H9 (cell line): Measurements from ENCODE around the gene FAM78B. TPM values are rescaled to one million over a fixed set of nuclear protein-coding genes. Genes with fewer than 3 reads are reported as not detected.

Experiments
- DNase-seq: peaks from one replicate; pipeline ENCODE4 v3.0.0-alpha.2; 2017
- H2AFZ ChIP-seq: one replicate; pipeline ENCODE4 v1.6.1; 2013; ENCODE audit warnings: mild to moderate bottlenecking, low read length, control low read depth, moderate library complexity
- H2AK5ac ChIP-seq: 2 replicates; pipeline ENCODE4 v1.6.1; 2013; ENCODE audit warnings: low read length, control low read depth, mixed read lengths; ENCODE audit not compliant: insufficient read length
- H2BK120ac ChIP-seq: one replicate; pipeline ENCODE4 v1.6.1; 2013; ENCODE audit warnings: low read depth, mild to moderate bottlenecking, low read length, control low read depth, inconsistent platforms; ENCODE audit not compliant: poor library complexity, severe bottlenecking
- H2BK12ac ChIP-seq: 2 replicates; pipeline ENCODE4 v1.6.1; 2013; ENCODE audit warnings: low read length, control low read depth, mixed read lengths, low read depth; ENCODE audit not compliant: insufficient read length
- H2BK15ac ChIP-seq: 2 replicates; pipeline ENCODE4 v1.6.1; 2013; ENCODE audit warnings: low read depth, low read length, control low read depth
- H2BK20ac ChIP-seq: one replicate; pipeline ENCODE4 v1.6.1; 2013; ENCODE audit warnings: low read depth, mild to moderate bottlenecking, low read length, control low read depth, inconsistent platforms; ENCODE audit not compliant: poor library complexity, severe bottlenecking
- H2BK5ac ChIP-seq: 2 replicates; pipeline ENCODE4 v1.6.1; 2013; ENCODE audit warnings: low read length, control low read depth, mixed read lengths; ENCODE audit not compliant: insufficient read length
- H3K14ac ChIP-seq: 2 replicates; pipeline ENCODE4 v1.6.1; 2013; ENCODE audit warnings: low read length, control low read depth; ENCODE audit not compliant: insufficient read depth
- H3K18ac ChIP-seq: 2 replicates; pipeline ENCODE4 v1.6.1; 2013; ENCODE audit warnings: low read depth, mild to moderate bottlenecking, mixed read lengths, low read length, control low read depth; ENCODE audit not compliant: insufficient read length
- H3K23ac ChIP-seq: 2 replicates; pipeline ENCODE4 v1.6.1; 2013; ENCODE audit warnings: low read length, control low read depth, mixed read lengths, low read depth; ENCODE audit not compliant: insufficient read length
- H3K23me2 ChIP-seq: 2 replicates; pipeline ENCODE4 v1.6.1; 2013; ENCODE audit warnings: low read depth, mild to moderate bottlenecking, mixed read lengths, low read length, control low read depth; ENCODE audit not compliant: insufficient read length, poor library complexity, severe bottlenecking
- H3K27ac ChIP-seq: 2 replicates; pipeline ENCODE4 v1.5.1; 2013; ENCODE audit warnings: low read length, control low read depth, mixed read lengths, low read depth; ENCODE audit not compliant: insufficient read length
- H3K27me3 ChIP-seq: 2 replicates; pipeline ENCODE4 v1.6.1; 2013; ENCODE audit warnings: low read length, control low read depth, inconsistent platforms; ENCODE audit not compliant: insufficient read depth
- H3K4ac ChIP-seq: 2 replicates; pipeline ENCODE4 v1.6.1; 2013; ENCODE audit warnings: low read depth, mild to moderate bottlenecking, control low read depth, inconsistent platforms, low read length, moderate library complexity
- H3K4me1 ChIP-seq: 2 replicates; pipeline ENCODE4 v1.6.1; 2013; ENCODE audit warnings: low read length, control low read depth, inconsistent platforms; ENCODE audit not compliant: insufficient read depth
- H3K4me2 ChIP-seq: 2 replicates; pipeline ENCODE4 v1.6.1; 2013; ENCODE audit warnings: low read length, control low read depth, mixed read lengths; ENCODE audit not compliant: insufficient read length, insufficient read depth
- H3K56ac ChIP-seq: 2 replicates; pipeline ENCODE4 v1.6.1; 2013; ENCODE audit warnings: low read depth, mild to moderate bottlenecking, mixed read lengths, low read length, control low read depth; ENCODE audit not compliant: insufficient read length
- H3K79me1 ChIP-seq: 2 replicates; pipeline ENCODE4 v1.6.1; 2013; ENCODE audit warnings: low read depth, mild to moderate bottlenecking, moderate library complexity, low read length, control low read depth, inconsistent platforms; ENCODE audit not compliant: insufficient read depth, poor library complexity, severe bottlenecking
- H3K79me2 ChIP-seq: 2 replicates; pipeline ENCODE4 v1.6.1; 2013; ENCODE audit warnings: low read length, control low read depth, inconsistent platforms; ENCODE audit not compliant: insufficient read depth
- H3K9ac ChIP-seq: 2 replicates; pipeline ENCODE4 v1.6.1; 2013; ENCODE audit warnings: low read length, control low read depth, mixed read lengths; ENCODE audit not compliant: insufficient read length; ENCODE audit errors: extremely low read depth
- H3K9me3 ChIP-seq: one replicate; pipeline ENCODE4 v1.6.1; 2013; ENCODE audit warnings: low read depth, low read length, inconsistent platforms; ENCODE audit not compliant: control insufficient read depth
- H3T11ph ChIP-seq: one replicate; pipeline ENCODE4 v1.6.1; 2013; ENCODE audit warnings: mild to moderate bottlenecking, low read length, control low read depth, inconsistent platforms
- H4K20me1 ChIP-seq: one replicate; pipeline ENCODE4 v1.6.1; 2013; ENCODE audit not compliant: control insufficient read depth, insufficient read length, insufficient read depth
- H4K5ac ChIP-seq: 2 replicates; pipeline ENCODE4 v1.6.1; 2013; ENCODE audit warnings: low read depth, mild to moderate bottlenecking, mixed read lengths, low read length, control low read depth; ENCODE audit not compliant: insufficient read length
- H4K8ac ChIP-seq: replicated peaks from 2 replicates; pipeline ENCODE4 v1.6.1; 2013; ENCODE audit warnings: low read length, control low read depth, mixed read lengths, low read depth; ENCODE audit not compliant: insufficient read length
- H4K91ac ChIP-seq: 2 replicates; pipeline ENCODE4 v1.6.1; 2013; ENCODE audit warnings: low read depth, mild to moderate bottlenecking, moderate library complexity, mixed read lengths, low read length, control low read depth; ENCODE audit not compliant: insufficient read length
- H3K27ac Mint-ChIP-seq, 3 experiments: 2 replicates in 2 of 3; 3 replicates in 1 of 3; pipeline ENCODE4 v1.8.0; 2020 to 2021; ENCODE audit warnings: mixed read lengths in 3 of 3, mild to moderate bottlenecking in 1 of 3, moderate library complexity in 1 of 3
- H3K27me3 Mint-ChIP-seq: 2 replicates; pipeline ENCODE4 v1.8.0; 2021; ENCODE audit warnings: low read depth, mild to moderate bottlenecking, moderate library complexity, mixed read lengths
- H3K36me3 Mint-ChIP-seq, 3 experiments: 2 replicates in 2 of 3; 3 replicates in 1 of 3; pipeline ENCODE4 v1.8.0; 2020 to 2021; ENCODE audit warnings: low read depth in 3 of 3, mixed read lengths in 3 of 3; ENCODE audit not compliant: insufficient read depth in 1 of 3
- H3K4me1 Mint-ChIP-seq, 2 experiments: 2 replicates each; pipeline ENCODE4 v1.8.0; 2020; ENCODE audit warnings: mixed read lengths in 2 of 2
- H3K4me3 Mint-ChIP-seq, 2 experiments: 2 replicates in 1 of 2; 3 replicates in 1 of 2; pipeline ENCODE4 v1.8.0; 2020 to 2021; ENCODE audit warnings: mild to moderate bottlenecking in 2 of 2, mixed read lengths in 2 of 2, moderate library complexity in 1 of 2
- H3K9me3 Mint-ChIP-seq, 2 experiments: 2 replicates in 1 of 2; 3 replicates in 1 of 2; pipeline ENCODE4 v1.8.0; 2020; ENCODE audit warnings: mild to moderate bottlenecking in 2 of 2, mixed read lengths in 2 of 2, moderate library complexity in 1 of 2
- CTCF ChIP-seq: fragments of 200-600 bp; sonication (generic); conservative IDR thresholded peaks from 3 replicates; pipeline ENCODE4 v1.8.0; 2021; ENCODE audit warnings: antibody characterized with exemption, mild to moderate bottlenecking
- WGBS: extraction: QIAGEN DNeasy Blood & Tissue Kit; methylation state at CpG from one replicate; pipeline ENCODE4 v1.1.7; 2013; ENCODE audit warnings: missing lambda C conversion rate, low lambda C conversion rate, mixed read lengths; ENCODE audit not compliant: insufficient read length; ENCODE audit errors: extremely low coverage; 5-methylcytosine and 5-hydroxymethylcytosine counted together
- total RNA-seq: library from RNA; stranded (reverse); gene quantifications from 2 replicates; pipeline ENCODE4 v1.2.1, GENCODE V29; 2021

FAM78B gene
- total RNA-seq, 1 experiment from 2014 or later, result 2.3 TPM

- Mint-ChIP-seq H3K27ac (no peak overlapping the region), H3K4me1 (no peaks in the 10 kb centered on the region), H3K4me3 (no peak overlapping the region), H3K36me3 (no peaks in the 10 kb centered on the region), H3K27me3 (no peaks in the 10 kb centered on the region), H3K9me3 (no peaks in the 10 kb centered on the region)
- Histone ChIP-seq H3K27ac (no peak overlapping the region), H3K23me2 (no peaks in the 10 kb centered on the region), H3K9me3 (no peaks in the 10 kb centered on the region), H3K4me1 (no peaks in the 10 kb centered on the region), H3K79me1 (no peaks in the 10 kb centered on the region), H3K18ac (no peak overlapping the region), H2BK12ac (no peak overlapping the region), H2BK15ac (no peak overlapping the region), H3K4ac (no peak overlapping the region), H4K91ac (no peak overlapping the region), H3K79me2 (no peaks in the 10 kb centered on the region), H2BK120ac (no peak overlapping the region), H3K9ac (no peak overlapping the region), H3K56ac (no peak overlapping the region), H3T11ph (no peak overlapping the region), H3K23ac (no peak overlapping the region), H3K27me3 (no peaks in the 10 kb centered on the region), H4K8ac (no peak overlapping the region), H2AK5ac (no peak overlapping the region), H4K5ac (no peak overlapping the region), H3K14ac (no peak overlapping the region), H2AFZ (no peak overlapping the region), H2BK20ac (no peak overlapping the region), H2BK5ac (no peak overlapping the region), H3K4me2 (no peak overlapping the region), H4K20me1 (no peaks in the 10 kb centered on the region)
- WGBS, result no CpG with 5 or more reads among the region's 3 CpGs
- no peak for TF ChIP-seq CTCF
- no peak for DNase-seq
Observed at GRCh38 chr1:166113031-166113430, 53.8 kb downstream of the FAM78B start.
